IPS-20b (cell line): ENCODE results near the gene TTYH3.

ENCODE experiments used
- H3K27ac ChIP-seq: one replicate; pipeline ENCODE4 v1.5.1; 2013; ENCODE audit warnings: low read length
- H3K27me3 ChIP-seq: 2 replicates; pipeline ENCODE4 v1.6.1; 2013; ENCODE audit warnings: mild to moderate bottlenecking, low read length, inconsistent platforms; ENCODE audit not compliant: insufficient read depth
- H3K36me3 ChIP-seq: 2 replicates; pipeline ENCODE4 v1.6.1; 2013; ENCODE audit warnings: low read depth, mild to moderate bottlenecking, inconsistent platforms, low read length, moderate library complexity; ENCODE audit not compliant: insufficient read depth
- H3K4me1 ChIP-seq: 2 replicates; pipeline ENCODE4 v1.6.1; 2013; ENCODE audit warnings: mild to moderate bottlenecking, control low read depth, inconsistent platforms, low read length, moderate library complexity; ENCODE audit not compliant: insufficient read depth
- H3K4me3 ChIP-seq: 2 replicates; pipeline ENCODE4 v1.5.1; 2013; ENCODE audit warnings: mild to moderate bottlenecking, low read length, inconsistent platforms
- H3K9ac ChIP-seq: 2 replicates; pipeline ENCODE4 v1.6.1; 2013; ENCODE audit warnings: low read depth, mild to moderate bottlenecking, inconsistent platforms, low read length, moderate library complexity
- H3K9me3 ChIP-seq: 2 replicates; pipeline ENCODE4 v1.6.1; 2013; ENCODE audit warnings: mild to moderate bottlenecking, low read depth, low read length, inconsistent platforms; ENCODE audit not compliant: insufficient read depth

The TTYH3 gene

DNA sequence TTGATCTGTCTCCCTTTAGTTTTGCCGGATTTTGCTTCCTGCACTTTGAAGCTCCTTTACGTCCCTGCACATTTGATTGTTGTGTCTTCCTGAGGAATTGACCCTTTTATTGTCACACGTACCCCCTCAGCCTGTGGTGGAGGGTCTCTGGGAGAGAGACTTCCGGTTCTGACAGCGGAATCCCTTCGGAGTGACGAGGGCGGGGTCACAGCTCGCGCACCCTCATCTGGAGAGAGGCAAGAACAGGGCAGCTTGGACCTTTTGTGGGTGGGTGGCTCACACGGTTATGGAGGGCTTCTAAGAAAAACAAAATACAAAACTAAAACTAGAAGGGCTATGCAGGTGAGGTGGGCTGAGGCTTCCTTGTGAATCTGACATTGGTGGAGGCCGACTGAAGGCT, 82.2 kb downstream of the TTYH3 start:
- no peaks in the 10 kb centered on the region for H3K9me3 ChIP-seq
- H3K4me3 ChIP-seq = no peak overlapping the region
- H3K36me3 ChIP-seq = peaks cover 28% of the 10 kb centered on the region; the same call in 1 of the 2 replicates
- no peaks in the 10 kb centered on the region for H3K4me1 ChIP-seq
- no peak overlapping the region for H3K27ac ChIP-seq
- H3K9ac ChIP-seq = no peak overlapping the region
- H3K27me3 ChIP-seq = no peaks in the 10 kb centered on the region
